ENCODE results near the gene ADCY9.
"Not testable (repeated sequence)": the region's sequence is repeated elsewhere in the genome, so short reads cannot be mapped to it uniquely, and the experiment has no call there.

The ADCY9 gene

DNA sequence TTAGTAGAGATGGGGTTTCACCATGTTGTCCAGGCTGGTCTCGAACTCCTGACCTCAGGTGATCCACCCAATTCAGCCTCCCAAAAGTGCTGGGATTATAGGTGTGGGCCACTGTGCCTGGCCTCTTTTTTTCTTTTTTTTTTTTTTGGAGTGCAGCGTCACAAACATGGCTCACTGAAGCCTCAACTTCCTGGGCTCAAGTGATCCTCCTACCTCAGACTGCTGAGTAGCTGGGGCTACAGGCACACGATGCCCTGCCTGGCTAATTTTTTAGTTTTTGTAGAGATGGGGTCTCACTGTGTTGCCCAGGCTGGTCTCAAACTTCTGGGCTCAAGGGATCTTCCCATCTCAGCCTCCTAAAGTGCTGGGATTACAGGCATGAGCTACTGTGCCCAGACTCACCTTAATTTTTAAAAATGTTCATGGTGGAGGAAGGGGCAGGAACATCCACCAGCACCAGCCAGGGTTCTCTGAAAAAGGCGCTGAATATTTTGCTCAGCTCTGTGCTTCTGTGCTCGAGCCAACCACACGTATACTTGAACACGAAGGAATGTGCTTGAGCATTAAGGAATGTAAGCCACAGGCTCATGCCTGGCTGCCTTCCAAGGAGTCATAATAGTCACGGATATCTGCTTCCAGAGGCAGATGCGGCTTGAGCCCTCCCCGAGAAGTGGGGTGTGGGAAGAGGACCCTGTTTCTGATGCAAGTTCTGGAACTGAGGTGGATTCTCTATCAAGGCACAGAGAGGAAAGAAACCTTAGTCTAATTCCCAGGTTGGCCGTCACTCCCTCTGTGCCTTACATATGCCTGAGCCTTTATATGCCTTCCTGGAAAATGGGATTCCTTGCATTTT, 170.3 kb downstream of the ADCY9 start:
- H3K23ac ChIP-seq (ENCODE audit: low read length in 2 of 2): no peak overlapping the region
- no peak overlapping the region for H4K91ac ChIP-seq (ENCODE audit: low read length)
- no peak overlapping the region for H2AK5ac ChIP-seq (ENCODE audit: low read length, severe bottlenecking)
- peak overlapping the region; percentile 91 for H3K27ac ChIP-seq (ENCODE audit: low read length, poor library complexity, severe bottlenecking)
- no peak overlapping the region for H4K8ac ChIP-seq (ENCODE audit: low read length)
- peaks cover 13% of the 10 kb centered on the region for H3K4me1 ChIP-seq (ENCODE audit: control insufficient read depth, insufficient read depth, low read depth, low read length)
- peak overlapping the region; percentile 95 for H2BK120ac ChIP-seq (ENCODE audit: low read depth, low read length)
- no peak overlapping the region for H2AFZ ChIP-seq (ENCODE audit: low read depth, low read length)
- peak; percentile 96 for DNase-seq
- peak overlapping the region in 1 of 2 experiments; percentile 52 for H3K18ac ChIP-seq (ENCODE audit: low read depth in 1 of 2, low read length in 2 of 2)
- H3K4me2 ChIP-seq (ENCODE audit: low read length, poor library complexity, severe bottlenecking): peak overlapping the region; percentile 40
- H3K79me1 ChIP-seq (replicated peaks; ENCODE audit: low read length, poor library complexity, severe bottlenecking): no peaks in the 10 kb centered on the region
- peak overlapping the region; percentile 75 for H3K9ac ChIP-seq (ENCODE audit: low read length)
- H2BK5ac ChIP-seq (ENCODE audit: low read depth, low read length, poor library complexity, severe bottlenecking): peak overlapping the region; percentile 54
- H2BK15ac ChIP-seq (ENCODE audit: low read depth, poor library complexity, severe bottlenecking): no peak overlapping the region
- peak overlapping the region in 1 of 2 experiments; percentile 16 for H3K4me3 ChIP-seq (ENCODE audit: insufficient read depth in 1 of 2, low read depth in 1 of 2, low read length in 2 of 2)
- no peaks in the 10 kb centered on the region for H3K9me3 ChIP-seq (ENCODE audit: control insufficient read depth, low read length)
- peaks cover 0 to 3% of the 10 kb centered on the region in 2 experiments for H3K36me3 ChIP-seq (ENCODE audit: control insufficient read depth in 1 of 2, insufficient read depth in 2 of 2, low read depth in 1 of 2, low read length in 2 of 2)
- H3K14ac ChIP-seq (ENCODE audit: low read length in 2 of 2): no peak overlapping the region
- WGBS: 0% methylated on average over 9 of the region's 11 CpGs
- H3K27me3 ChIP-seq (ENCODE audit: control insufficient read depth in 1 of 2, insufficient read depth in 1 of 2, low read length in 2 of 2): no peaks in the 10 kb centered on the region
- H2BK12ac ChIP-seq (ENCODE audit: low read length in 2 of 2): peak overlapping the region in 1 of 2 experiments; percentile 81
- H3K4ac ChIP-seq (ENCODE audit: low read depth in 1 of 2, low read length in 2 of 2): no peak overlapping the region

DNA sequence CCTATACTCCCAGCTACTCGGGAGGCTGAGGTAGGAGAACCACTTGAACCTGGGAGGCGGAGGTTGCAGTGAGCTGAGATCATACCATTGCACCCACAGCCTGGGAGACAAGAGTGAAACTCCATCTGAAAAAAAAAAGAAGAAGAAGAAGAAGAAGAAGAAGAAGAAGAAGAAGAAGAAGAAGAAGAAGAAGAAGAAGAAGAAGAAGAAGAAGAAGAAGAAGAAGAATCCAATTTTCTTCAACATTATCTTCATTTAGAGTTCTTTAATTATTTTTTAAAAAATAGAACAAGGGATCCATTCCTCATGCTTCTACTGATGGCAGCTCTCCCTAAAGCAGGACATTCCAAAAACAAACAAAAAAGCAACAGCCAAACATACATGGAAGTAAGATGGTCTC, 171.8 kb downstream of the ADCY9 start:
- not testable (repeated sequence) for H2AFZ ChIP-seq (ENCODE audit: low read depth, low read length); H3K27me3 ChIP-seq (ENCODE audit: control insufficient read depth in 1 of 2, insufficient read depth in 1 of 2, low read length in 2 of 2); H2BK12ac ChIP-seq (ENCODE audit: low read length in 2 of 2); H2AK5ac ChIP-seq (ENCODE audit: low read length, severe bottlenecking); H2BK15ac ChIP-seq (ENCODE audit: low read depth, poor library complexity, severe bottlenecking); H3K4me3 ChIP-seq (ENCODE audit: insufficient read depth in 1 of 2, low read depth in 1 of 2, low read length in 2 of 2); H3K79me1 ChIP-seq (replicated peaks; ENCODE audit: low read length, poor library complexity, severe bottlenecking); H3K9me3 ChIP-seq (ENCODE audit: control insufficient read depth, low read length); H3K14ac ChIP-seq (ENCODE audit: low read length in 2 of 2); H4K91ac ChIP-seq (ENCODE audit: low read length); H3K36me3 ChIP-seq (ENCODE audit: control insufficient read depth in 1 of 2, insufficient read depth in 2 of 2, low read depth in 1 of 2, low read length in 2 of 2); DNase-seq; H3K4ac ChIP-seq (ENCODE audit: low read depth in 1 of 2, low read length in 2 of 2); H4K8ac ChIP-seq (ENCODE audit: low read length); H2BK120ac ChIP-seq (ENCODE audit: low read depth, low read length); H3K23ac ChIP-seq (ENCODE audit: low read length in 2 of 2); H2BK5ac ChIP-seq (ENCODE audit: low read depth, low read length, poor library complexity, severe bottlenecking); H3K27ac ChIP-seq (ENCODE audit: low read length, poor library complexity, severe bottlenecking); H3K4me2 ChIP-seq (ENCODE audit: low read length, poor library complexity, severe bottlenecking); H3K9ac ChIP-seq (ENCODE audit: low read length); H3K18ac ChIP-seq (ENCODE audit: low read depth in 1 of 2, low read length in 2 of 2)
- WGBS: 100% methylated on average over 2 of the region's 2 CpGs
- peaks cover 17% of the 10 kb centered on the region for H3K4me1 ChIP-seq (ENCODE audit: control insufficient read depth, insufficient read depth, low read depth, low read length)

DNA sequence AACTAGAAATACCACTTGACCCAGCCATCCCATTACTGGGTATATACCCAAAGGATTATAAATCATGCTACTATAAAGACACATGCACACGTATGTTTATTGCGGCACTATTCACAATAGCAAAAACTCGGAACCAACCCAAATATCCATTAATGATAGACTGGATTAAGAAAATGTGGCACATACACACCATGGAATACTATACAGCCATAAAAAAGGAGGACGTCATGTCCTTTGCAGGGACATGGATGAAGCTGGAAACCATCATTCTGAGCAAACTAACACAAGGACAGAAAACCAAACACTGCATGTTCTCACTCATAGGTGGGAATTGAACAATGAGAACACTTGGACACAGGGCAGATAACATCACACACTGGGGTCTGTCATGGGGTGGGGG, 174.1 kb downstream of the ADCY9 start:
- H3K4me2 ChIP-seq (ENCODE audit: low read length, poor library complexity, severe bottlenecking); H3K14ac ChIP-seq (ENCODE audit: low read length in 2 of 2); H2BK15ac ChIP-seq (ENCODE audit: low read depth, poor library complexity, severe bottlenecking); H3K9me3 ChIP-seq (ENCODE audit: control insufficient read depth, low read length); H2BK12ac ChIP-seq (ENCODE audit: low read length in 2 of 2); H3K4ac ChIP-seq (ENCODE audit: low read depth in 1 of 2, low read length in 2 of 2); H2BK5ac ChIP-seq (ENCODE audit: low read depth, low read length, poor library complexity, severe bottlenecking); H3K27me3 ChIP-seq (ENCODE audit: control insufficient read depth in 1 of 2, insufficient read depth in 1 of 2, low read length in 2 of 2); H4K8ac ChIP-seq (ENCODE audit: low read length); DNase-seq; H3K23ac ChIP-seq (ENCODE audit: low read length in 2 of 2); H4K91ac ChIP-seq (ENCODE audit: low read length); H3K36me3 ChIP-seq (ENCODE audit: control insufficient read depth in 1 of 2, insufficient read depth in 2 of 2, low read depth in 1 of 2, low read length in 2 of 2); H3K9ac ChIP-seq (ENCODE audit: low read length); H2AK5ac ChIP-seq (ENCODE audit: low read length, severe bottlenecking); H3K27ac ChIP-seq (ENCODE audit: low read length, poor library complexity, severe bottlenecking); H3K79me1 ChIP-seq (replicated peaks; ENCODE audit: low read length, poor library complexity, severe bottlenecking); H3K18ac ChIP-seq (ENCODE audit: low read depth in 1 of 2, low read length in 2 of 2); H3K4me3 ChIP-seq (ENCODE audit: insufficient read depth in 1 of 2, low read depth in 1 of 2, low read length in 2 of 2); H2AFZ ChIP-seq (ENCODE audit: low read depth, low read length); H2BK120ac ChIP-seq (ENCODE audit: low read depth, low read length): not testable (repeated sequence)
- H3K4me1 ChIP-seq (ENCODE audit: control insufficient read depth, insufficient read depth, low read depth, low read length): peaks cover 23% of the 10 kb centered on the region
- WGBS: no CpG with 5 or more reads among the region's 4 CpGs

DNA sequence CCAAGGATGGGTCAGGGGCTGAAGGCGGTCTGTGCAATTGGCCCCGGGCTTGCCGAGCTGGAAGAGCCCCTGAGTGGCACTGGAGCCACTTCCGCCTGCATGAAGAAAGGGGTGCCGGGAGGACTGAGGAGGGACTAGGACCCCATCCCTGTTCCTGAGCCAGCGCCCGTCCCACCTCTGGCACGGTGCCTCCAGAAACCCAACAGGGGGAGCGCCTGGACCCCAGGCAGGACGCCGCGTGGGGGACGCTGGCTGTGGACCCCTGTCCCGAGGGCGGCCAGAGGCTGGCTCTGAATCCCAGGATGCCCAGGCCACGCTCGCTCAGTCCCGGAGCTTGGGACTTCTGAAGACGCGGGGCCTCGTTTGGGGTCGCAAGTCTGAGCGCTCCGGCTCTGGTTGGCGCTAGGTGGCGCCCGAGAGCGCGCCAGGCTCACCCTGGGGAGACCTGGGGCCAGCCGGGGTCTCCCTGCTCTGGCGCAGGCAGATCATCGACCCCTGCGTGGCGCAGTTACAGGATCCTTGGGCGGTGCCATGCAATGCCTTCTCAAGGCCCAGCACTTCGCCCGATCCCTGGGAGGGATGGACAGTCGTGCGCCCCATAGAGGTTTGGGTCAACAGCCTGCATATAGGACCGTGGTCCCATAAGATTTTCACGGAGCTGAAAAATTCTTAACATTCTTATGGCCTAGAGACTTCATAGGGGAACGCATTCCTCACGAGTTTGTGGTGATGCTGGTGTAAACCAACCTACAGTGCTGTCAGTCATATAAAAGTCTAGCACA, 177.2 kb downstream of the ADCY9 start:
- H3K4me2 ChIP-seq (ENCODE audit: low read length, poor library complexity, severe bottlenecking): peak overlapping the region; percentile 68
- H2BK5ac ChIP-seq (ENCODE audit: low read depth, low read length, poor library complexity, severe bottlenecking): peak overlapping the region; percentile 60
- H3K23ac ChIP-seq (ENCODE audit: low read length in 2 of 2): peak overlapping the region in 1 of 2 experiments; percentile 89
- peak overlapping the region; percentile 82 for H3K9ac ChIP-seq (ENCODE audit: low read length)
- 15% methylated on average over 43 of the region's 43 CpGs for WGBS
- H3K4me1 ChIP-seq (ENCODE audit: control insufficient read depth, insufficient read depth, low read depth, low read length): peaks cover 13% of the 10 kb centered on the region
- no peaks in the 10 kb centered on the region for H3K27me3 ChIP-seq (ENCODE audit: control insufficient read depth in 1 of 2, insufficient read depth in 1 of 2, low read length in 2 of 2)
- DNase-seq: peak; percentile 70
- peaks cover 0 to 3% of the 10 kb centered on the region in 2 experiments for H3K36me3 ChIP-seq (ENCODE audit: control insufficient read depth in 1 of 2, insufficient read depth in 2 of 2, low read depth in 1 of 2, low read length in 2 of 2)
- H2AFZ ChIP-seq (ENCODE audit: low read depth, low read length): no peak overlapping the region
- peak overlapping the region; percentile 57 to 93 for H3K4ac ChIP-seq (ENCODE audit: low read depth in 1 of 2, low read length in 2 of 2)
- H3K27ac ChIP-seq (ENCODE audit: low read length, poor library complexity, severe bottlenecking): peak overlapping the region; percentile 48
- peak overlapping the region; percentile 83 for H2BK15ac ChIP-seq (ENCODE audit: low read depth, poor library complexity, severe bottlenecking)
- peak overlapping the region; percentile 95 for H2BK120ac ChIP-seq (ENCODE audit: low read depth, low read length)
- H3K14ac ChIP-seq (ENCODE audit: low read length in 2 of 2): peak overlapping the region in 1 of 2 experiments; percentile 89
- peak overlapping the region; percentile 67 for H4K8ac ChIP-seq (ENCODE audit: low read length)
- H2BK12ac ChIP-seq (ENCODE audit: low read length in 2 of 2): peak overlapping the region; percentile 97 to 100
- H2AK5ac ChIP-seq (ENCODE audit: low read length, severe bottlenecking): peak overlapping the region; percentile 71
- H3K79me1 ChIP-seq (replicated peaks; ENCODE audit: low read length, poor library complexity, severe bottlenecking): no peaks in the 10 kb centered on the region
- peak overlapping the region; percentile 92 for H4K91ac ChIP-seq (ENCODE audit: low read length)
- H3K18ac ChIP-seq (ENCODE audit: low read depth in 1 of 2, low read length in 2 of 2): peak overlapping the region; percentile 94 to 96
- no peaks in the 10 kb centered on the region for H3K9me3 ChIP-seq (ENCODE audit: control insufficient read depth, low read length)
- peak overlapping the region in 1 of 2 experiments; percentile 78 for H3K4me3 ChIP-seq (ENCODE audit: insufficient read depth in 1 of 2, low read depth in 1 of 2, low read length in 2 of 2)
